ENCODE data around the gene GPD1L. TPM values are rescaled to one million over a fixed set of nuclear protein-coding genes. Genes with fewer than 3 reads are reported as not detected.
A peak's percentile ranks its signal among the peaks of the same experiment; 100 is the strongest.
"Not testable (repeated sequence)": the region's sequence is repeated elsewhere in the genome, so short reads cannot be mapped to it uniquely, and the experiment has no call there.

The GPD1L gene
- polyA plus RNA-seq (2012; ENCODE audit: missing spikeins) = 2.6 TPM

- DNase-seq (ENCODE audit: insufficient read length) = peak; percentile 88
- peak; percentile 99 for FAIRE-seq
- TF ChIP-seq POLR2A (IDR thresholded peaks at IDR 0.05; ENCODE audit: low read depth, low read length) (no peak), TAF1 (IDR thresholded peaks at IDR 0.05; ENCODE audit: borderline replicate concordance, low read depth, low read length) (no peak), POLR2AphosphoS5 (IDR thresholded peaks at IDR 0.05; ENCODE audit: low read depth, low read length) (no peak)
Observed at GRCh38 chr3:32106132-32106928, at the start of gene GPD1L. GPD1L (plus strand) TSS chr3:32106620; CDS start chr3:32106712, 92 bp downstream.

GRCh38 chr3:32058465-32058864, 48.0 kb upstream of the GPD1L start:
- FAIRE-seq = not testable (repeated sequence)

GRCh38 chr3:32062950-32063582, 43.4 kb upstream of the GPD1L start:
- DNase-seq (ENCODE audit: insufficient read length) (no peak), FAIRE-seq (no peak)
- TF ChIP-seq TAF1 (IDR thresholded peaks at IDR 0.05; ENCODE audit: borderline replicate concordance, low read depth, low read length) = no peak
- TF ChIP-seq POLR2A (IDR thresholded peaks at IDR 0.05; ENCODE audit: low read depth, low read length) = no peak
- TF ChIP-seq POLR2AphosphoS5 (IDR thresholded peaks at IDR 0.05; ENCODE audit: low read depth, low read length) = no peak

More at GRCh38 chr3:32058465-32058864, 48.0 kb upstream of the GPD1L start:
- not testable (repeated sequence) for DNase-seq (ENCODE audit: insufficient read length)

GRCh38 chr3:32066686-32067085, 39.7 kb upstream of the GPD1L start:
- DNase-seq (ENCODE audit: insufficient read length) (no peak), FAIRE-seq (no peak)
- no peak for TF ChIP-seq TAF1 (IDR thresholded peaks at IDR 0.05; ENCODE audit: borderline replicate concordance, low read depth, low read length)
- no peak for TF ChIP-seq POLR2AphosphoS5 (IDR thresholded peaks at IDR 0.05; ENCODE audit: low read depth, low read length)
- no peak for TF ChIP-seq POLR2A (IDR thresholded peaks at IDR 0.05; ENCODE audit: low read depth, low read length)

- DNase-seq (ENCODE audit: insufficient read length); FAIRE-seq: not testable (repeated sequence)
Observed at GRCh38 chr3:32074194-32074593, 32.2 kb upstream of the GPD1L start.

- FAIRE-seq (no peak), DNase-seq (ENCODE audit: insufficient read length) (no peak)
- no peak for TF ChIP-seq POLR2AphosphoS5 (IDR thresholded peaks at IDR 0.05; ENCODE audit: low read depth, low read length)
- TF ChIP-seq POLR2A (IDR thresholded peaks at IDR 0.05; ENCODE audit: low read depth, low read length) = no peak
- TF ChIP-seq TAF1 (IDR thresholded peaks at IDR 0.05; ENCODE audit: borderline replicate concordance, low read depth, low read length) = no peak
Observed at GRCh38 chr3:32076566-32076965, 29.9 kb upstream of the GPD1L start.

- DNase-seq (ENCODE audit: insufficient read length) (no peak), FAIRE-seq (no peak)
- TF ChIP-seq POLR2A (IDR thresholded peaks at IDR 0.05; ENCODE audit: low read depth, low read length) (no peak), POLR2AphosphoS5 (IDR thresholded peaks at IDR 0.05; ENCODE audit: low read depth, low read length) (no peak), TAF1 (IDR thresholded peaks at IDR 0.05; ENCODE audit: borderline replicate concordance, low read depth, low read length) (no peak)
Observed at GRCh38 chr3:32077260-32078084, 28.9 kb upstream of the GPD1L start.

- FAIRE-seq (no peak), DNase-seq (ENCODE audit: insufficient read length) (no peak)
- no peak for TF ChIP-seq POLR2AphosphoS5 (IDR thresholded peaks at IDR 0.05; ENCODE audit: low read depth, low read length)
- no peak for TF ChIP-seq TAF1 (IDR thresholded peaks at IDR 0.05; ENCODE audit: borderline replicate concordance, low read depth, low read length)
- no peak for TF ChIP-seq POLR2A (IDR thresholded peaks at IDR 0.05; ENCODE audit: low read depth, low read length)
Observed at GRCh38 chr3:32078085-32078634, 28.3 kb upstream of the GPD1L start.

GRCh38 chr3:32078864-32079263, 27.6 kb upstream of the GPD1L start:
- TF ChIP-seq POLR2A (IDR thresholded peaks at IDR 0.05; ENCODE audit: low read depth, low read length) (no peak), TAF1 (IDR thresholded peaks at IDR 0.05; ENCODE audit: borderline replicate concordance, low read depth, low read length) (no peak), POLR2AphosphoS5 (IDR thresholded peaks at IDR 0.05; ENCODE audit: low read depth, low read length) (no peak)
- DNase-seq (ENCODE audit: insufficient read length) (no peak), FAIRE-seq (no peak)

- no peak for FAIRE-seq
- DNase-seq (ENCODE audit: insufficient read length) = no peak
- TF ChIP-seq POLR2A (IDR thresholded peaks at IDR 0.05; ENCODE audit: low read depth, low read length) (no peak), TAF1 (IDR thresholded peaks at IDR 0.05; ENCODE audit: borderline replicate concordance, low read depth, low read length) (no peak), POLR2AphosphoS5 (IDR thresholded peaks at IDR 0.05; ENCODE audit: low read depth, low read length) (no peak)
Observed at GRCh38 chr3:32082721-32083120, 23.7 kb upstream of the GPD1L start.

GRCh38 chr3:32083702-32084270, 22.6 kb upstream of the GPD1L start:
- FAIRE-seq = no peak
- no peak for TF ChIP-seq POLR2AphosphoS5 (IDR thresholded peaks at IDR 0.05; ENCODE audit: low read depth, low read length)
- no peak for TF ChIP-seq POLR2A (IDR thresholded peaks at IDR 0.05; ENCODE audit: low read depth, low read length)
- no peak for TF ChIP-seq TAF1 (IDR thresholded peaks at IDR 0.05; ENCODE audit: borderline replicate concordance, low read depth, low read length)
- DNase-seq (ENCODE audit: insufficient read length) = no peak

Measured in GM12892 (cell line).